Measurements from ENCODE around the gene RTP2. TPM values are rescaled to one million over a fixed set of nuclear protein-coding genes. Genes with fewer than 3 reads are reported as not detected.
A peak's percentile ranks its signal among the peaks of the same experiment; 100 is the strongest.

Gene RTP2
- total RNA-seq, 2 donors from 2014 or later = not detected

GRCh38 chr3:187741403-187742350, 39.3 kb upstream of the RTP2 start:
- peaks cover 36% of the 10 kb centered on the region for H3K4me1 Mint-ChIP-seq
- H3K27me3 Mint-ChIP-seq = no peaks in the 10 kb centered on the region
- H3K36me3 Mint-ChIP-seq (ENCODE audit: low read depth) = peaks cover 88% of the 10 kb centered on the region

GRCh38 chr3:187740421-187741399, 38.4 kb upstream of the RTP2 start:
- H3K27me3 Mint-ChIP-seq = no peaks in the 10 kb centered on the region
- H3K4me3 Mint-ChIP-seq = peak overlapping the region; percentile 100
- peaks cover 42% of the 10 kb centered on the region for H3K4me1 Mint-ChIP-seq
- peak overlapping the region; percentile 100 for H3K27ac Mint-ChIP-seq
- ATAC-seq (replicated peaks) = peak; percentile 8
- H3K36me3 Mint-ChIP-seq (ENCODE audit: low read depth) = peaks cover 91% of the 10 kb centered on the region
- no peaks in the 10 kb centered on the region for H3K9me3 Mint-ChIP-seq

More at GRCh38 chr3:187741403-187742350, 39.3 kb upstream of the RTP2 start:
- Mint-ChIP-seq H3K9me3 (no peaks in the 10 kb centered on the region), H3K27ac (peak overlapping the region; percentile 100), H3K4me3 (peak overlapping the region; percentile 100)
- peak; percentile 20 for ATAC-seq (replicated peaks)

DNA sequence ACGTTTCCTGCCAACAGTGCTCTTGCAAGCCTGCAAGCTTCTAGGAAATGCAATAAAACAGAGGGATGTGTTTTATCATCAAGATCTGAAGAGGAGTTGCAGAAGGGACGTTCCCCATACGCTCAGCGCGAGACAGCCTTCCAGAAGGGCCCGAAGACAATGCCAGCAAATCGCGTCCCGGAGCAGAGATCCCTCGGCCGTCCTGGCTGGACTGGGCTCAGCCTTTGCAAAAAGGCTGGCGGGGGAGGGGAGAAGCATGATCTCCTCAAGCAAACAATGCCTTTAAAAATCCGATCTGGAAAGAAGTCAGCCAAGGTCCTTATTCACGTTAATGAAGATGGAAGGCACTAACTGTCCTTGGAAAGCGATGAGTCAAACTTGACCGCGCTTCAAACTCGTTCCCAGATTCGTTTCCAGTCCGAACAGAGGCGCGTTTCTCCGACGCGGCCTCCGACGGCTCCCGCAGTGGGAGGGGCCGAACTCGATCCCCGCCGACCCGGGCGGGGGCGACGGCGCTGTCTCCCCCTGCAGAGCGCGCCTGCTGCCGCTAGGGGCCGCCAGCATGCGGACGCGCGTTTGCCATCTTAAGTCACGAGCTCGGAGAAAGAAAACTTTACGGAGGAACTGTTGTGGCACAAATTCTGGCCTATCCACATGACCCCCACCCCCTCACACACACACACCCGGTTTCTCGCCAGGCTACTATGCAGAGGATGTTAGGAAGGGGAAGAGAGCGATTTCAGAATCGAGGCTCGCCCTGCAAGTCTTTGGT, 37.4 kb upstream of the RTP2 start:
- H3K4me1 Mint-ChIP-seq = peaks cover 41% of the 10 kb centered on the region
- no peaks in the 10 kb centered on the region for H3K27me3 Mint-ChIP-seq
- H3K9me3 Mint-ChIP-seq = no peaks in the 10 kb centered on the region
- peak; percentile 23 for ATAC-seq (replicated peaks)
- H3K27ac Mint-ChIP-seq = peak overlapping the region; percentile 100
- peak overlapping the region; percentile 100 for H3K4me3 Mint-ChIP-seq
- H3K36me3 Mint-ChIP-seq (ENCODE audit: low read depth) = peaks cover 91% of the 10 kb centered on the region

GRCh38 chr3:187739094-187739560, 36.8 kb upstream of the RTP2 start:
- H3K9me3 Mint-ChIP-seq = no peaks in the 10 kb centered on the region
- peak overlapping the region; percentile 100 for H3K27ac Mint-ChIP-seq
- H3K4me1 Mint-ChIP-seq = peaks cover 41% of the 10 kb centered on the region
- no peaks in the 10 kb centered on the region for H3K27me3 Mint-ChIP-seq
- ATAC-seq (replicated peaks) = peak; percentile 0
- peak overlapping the region; percentile 100 for H3K4me3 Mint-ChIP-seq
- peaks cover 91% of the 10 kb centered on the region for H3K36me3 Mint-ChIP-seq (ENCODE audit: low read depth)

DNA sequence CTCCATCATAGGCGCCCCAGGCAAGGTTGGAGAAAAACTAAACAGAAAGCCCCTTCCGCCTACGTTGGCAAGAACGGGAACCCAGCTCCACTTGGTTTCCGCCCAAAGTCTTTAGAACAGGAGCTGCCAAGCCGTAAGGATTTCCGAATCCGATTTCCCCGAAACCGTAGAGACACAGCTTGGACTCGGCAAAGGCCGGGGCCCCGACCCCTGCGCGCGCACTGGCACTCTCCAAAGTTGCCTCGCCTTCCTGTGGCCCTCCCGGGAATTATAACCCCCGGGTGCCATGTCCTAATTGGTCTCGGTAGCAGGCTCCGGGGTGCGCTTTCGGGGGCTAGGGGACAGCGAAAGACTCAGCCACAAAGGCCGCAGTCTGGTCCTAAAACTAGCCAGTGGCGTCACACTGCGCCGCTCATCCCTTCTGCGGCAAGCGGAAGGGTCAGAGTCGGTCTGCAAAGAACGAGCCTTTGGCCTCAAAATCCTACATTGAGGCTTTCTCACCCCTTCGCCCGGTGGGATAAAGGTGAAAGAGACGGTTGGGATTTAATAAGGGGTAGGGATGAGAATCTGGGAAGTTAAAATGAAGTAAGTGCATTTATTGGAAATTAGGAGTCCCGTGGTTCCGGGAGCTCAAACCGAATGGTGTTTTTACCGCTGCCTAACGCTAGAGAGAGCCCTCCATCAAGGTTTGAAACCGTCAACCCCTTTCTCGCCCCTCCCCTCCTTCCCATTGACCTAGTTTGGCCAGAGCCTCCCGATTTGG, 36.2 kb upstream of the RTP2 start:
- H3K27ac Mint-ChIP-seq = peak overlapping the region; percentile 100
- no peaks in the 10 kb centered on the region for H3K9me3 Mint-ChIP-seq
- H3K4me3 Mint-ChIP-seq = peak overlapping the region; percentile 100
- H3K4me1 Mint-ChIP-seq = peaks cover 41% of the 10 kb centered on the region
- ATAC-seq (replicated peaks) = peak; percentile 34
- H3K36me3 Mint-ChIP-seq (ENCODE audit: low read depth) = peaks cover 91% of the 10 kb centered on the region
- no peaks in the 10 kb centered on the region for H3K27me3 Mint-ChIP-seq

DNA sequence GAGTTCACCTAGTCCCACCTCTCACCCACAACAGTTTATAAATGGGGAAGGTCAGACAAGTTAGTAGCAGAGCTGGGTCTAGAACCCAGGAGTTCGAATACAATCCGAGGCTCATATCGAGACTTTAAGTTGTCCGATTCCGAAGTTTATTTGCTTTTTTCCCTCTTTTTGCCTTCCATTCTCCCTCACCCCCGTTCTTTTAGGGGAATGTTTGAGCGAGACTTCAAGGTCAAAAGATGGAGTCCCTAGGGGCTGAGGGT, 35.6 kb upstream of the RTP2 start:
- H3K9me3 Mint-ChIP-seq = no peaks in the 10 kb centered on the region
- peaks cover 45% of the 10 kb centered on the region for H3K4me1 Mint-ChIP-seq
- peak overlapping the region; percentile 100 for H3K27ac Mint-ChIP-seq
- peak overlapping the region; percentile 100 for H3K4me3 Mint-ChIP-seq
- H3K36me3 Mint-ChIP-seq (ENCODE audit: low read depth) = peaks cover 92% of the 10 kb centered on the region
- no peaks in the 10 kb centered on the region for H3K27me3 Mint-ChIP-seq
- ATAC-seq (replicated peaks) = no peak

DNA sequence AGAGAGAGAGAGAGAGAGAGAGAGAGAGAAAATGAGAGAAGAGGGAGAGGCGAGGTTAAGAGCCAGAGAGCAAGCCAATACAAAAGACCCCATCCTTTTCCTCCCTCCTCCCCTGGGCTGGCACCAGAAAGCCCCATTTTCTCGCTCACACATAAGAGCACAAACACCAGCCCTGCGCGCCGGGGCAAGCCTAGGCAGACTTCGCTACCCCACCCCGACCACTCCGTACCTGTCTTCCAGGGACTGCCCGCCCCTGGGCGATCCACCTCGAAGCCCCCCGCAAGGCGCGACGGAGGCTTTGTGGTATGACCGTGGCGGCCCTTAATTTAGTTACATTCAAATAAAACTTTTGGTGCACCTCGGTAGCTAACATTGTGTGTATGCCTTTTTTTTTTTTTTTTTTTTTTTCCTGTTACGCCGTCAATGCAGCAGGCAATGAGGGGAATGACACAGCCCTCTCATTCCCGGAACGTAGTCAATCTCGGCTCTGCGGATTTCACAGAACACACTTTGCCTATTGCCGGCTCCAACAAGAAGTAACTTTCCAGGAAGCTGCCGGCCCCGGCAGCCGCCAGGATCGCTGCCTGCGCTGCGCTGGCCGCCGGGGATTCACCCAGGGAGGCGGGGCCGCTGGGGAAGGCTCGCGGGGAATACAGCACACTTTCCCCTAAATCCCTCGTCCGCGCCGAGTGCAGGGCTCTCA, 35.2 kb upstream of the RTP2 start:
- H3K4me1 Mint-ChIP-seq = peaks cover 45% of the 10 kb centered on the region
- H3K4me3 Mint-ChIP-seq = peak overlapping the region; percentile 100
- peak; percentile 38 for ATAC-seq (replicated peaks)
- H3K36me3 Mint-ChIP-seq (ENCODE audit: low read depth) = peaks cover 92% of the 10 kb centered on the region
- no peaks in the 10 kb centered on the region for H3K27me3 Mint-ChIP-seq
- H3K27ac Mint-ChIP-seq = peak overlapping the region; percentile 100
- no peaks in the 10 kb centered on the region for H3K9me3 Mint-ChIP-seq

GRCh38 chr3:187737006-187737367, 34.6 kb upstream of the RTP2 start:
- no peak for ATAC-seq (replicated peaks)
- H3K36me3 Mint-ChIP-seq (ENCODE audit: low read depth) = peaks cover 91% of the 10 kb centered on the region
- H3K4me1 Mint-ChIP-seq = peaks cover 43% of the 10 kb centered on the region
- H3K9me3 Mint-ChIP-seq = no peaks in the 10 kb centered on the region
- H3K4me3 Mint-ChIP-seq = peak overlapping the region; percentile 100
- no peaks in the 10 kb centered on the region for H3K27me3 Mint-ChIP-seq
- H3K27ac Mint-ChIP-seq = peak overlapping the region; percentile 100

- Mint-ChIP-seq H3K36me3 (ENCODE audit: low read depth) (peaks cover 91% of the 10 kb centered on the region), H3K4me3 (peak overlapping the region; percentile 100), H3K4me1 (peaks cover 38% of the 10 kb centered on the region), H3K27me3 (no peaks in the 10 kb centered on the region), H3K9me3 (no peaks in the 10 kb centered on the region), H3K27ac (peak overlapping the region; percentile 100)
- ATAC-seq (replicated peaks) = no peak
These were observed 34.1 kb upstream of the RTP2 start for GRCh38 chr3:187736418-187736871.

- no peak for ATAC-seq (replicated peaks)
- Mint-ChIP-seq H3K4me3 (peak overlapping the region; percentile 100), H3K27ac (peak overlapping the region; percentile 100), H3K4me1 (peaks cover 33% of the 10 kb centered on the region), H3K27me3 (no peaks in the 10 kb centered on the region), H3K36me3 (ENCODE audit: low read depth) (peaks cover 91% of the 10 kb centered on the region), H3K9me3 (no peaks in the 10 kb centered on the region)
These were observed 33.5 kb upstream of the RTP2 start for GRCh38 chr3:187735837-187736236.

DNA sequence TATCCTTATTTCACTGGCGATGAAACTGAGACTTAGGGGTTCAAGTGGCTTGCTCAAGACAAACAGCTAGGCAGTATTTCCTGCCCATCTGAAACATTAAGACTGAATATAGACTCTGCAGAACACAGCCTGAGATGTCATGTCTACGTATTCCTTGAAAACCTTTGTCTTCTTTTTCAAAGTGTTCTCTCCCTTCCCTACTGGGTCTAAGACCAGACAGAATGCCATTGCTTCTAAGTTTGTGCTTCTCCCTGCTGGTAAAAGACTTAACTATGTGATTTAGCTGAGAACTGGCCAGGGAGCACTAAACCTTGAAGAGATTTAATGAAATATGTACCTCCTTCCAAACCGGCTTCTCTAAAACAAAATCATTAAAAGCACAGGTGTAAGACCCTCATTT, 33.0 kb upstream of the RTP2 start:
- Mint-ChIP-seq H3K36me3 (ENCODE audit: low read depth) (peaks cover 92% of the 10 kb centered on the region), H3K27ac (peak overlapping the region; percentile 100), H3K4me3 (peak overlapping the region; percentile 100), H3K4me1 (peaks cover 33% of the 10 kb centered on the region), H3K27me3 (no peaks in the 10 kb centered on the region), H3K9me3 (no peaks in the 10 kb centered on the region)
- ATAC-seq (replicated peaks) = no peak

DNA sequence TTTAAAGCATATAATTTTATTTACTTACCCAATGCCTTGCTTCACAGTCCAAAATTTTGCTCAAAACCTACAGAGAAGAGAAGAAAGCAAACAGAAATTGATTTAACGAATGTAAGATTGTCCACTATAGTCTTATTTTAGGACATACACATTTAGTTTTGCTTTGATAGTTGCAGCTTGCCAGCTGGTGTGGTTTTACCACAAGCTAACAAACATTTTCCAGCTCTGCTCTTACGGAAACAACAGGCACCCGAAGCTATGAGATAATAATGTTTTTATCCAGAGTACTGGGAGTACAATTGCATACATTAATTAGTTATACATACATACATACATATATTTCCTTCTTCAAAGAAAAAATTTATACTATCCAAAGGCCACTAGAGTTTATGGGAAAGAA, 32.5 kb upstream of the RTP2 start:
- Mint-ChIP-seq H3K4me3 (no peak overlapping the region), H3K4me1 (peaks cover 33% of the 10 kb centered on the region), H3K27me3 (no peaks in the 10 kb centered on the region), H3K9me3 (no peaks in the 10 kb centered on the region), H3K27ac (no peak overlapping the region), H3K36me3 (ENCODE audit: low read depth) (peaks cover 96% of the 10 kb centered on the region)
- no peak for ATAC-seq (replicated peaks)

DNA sequence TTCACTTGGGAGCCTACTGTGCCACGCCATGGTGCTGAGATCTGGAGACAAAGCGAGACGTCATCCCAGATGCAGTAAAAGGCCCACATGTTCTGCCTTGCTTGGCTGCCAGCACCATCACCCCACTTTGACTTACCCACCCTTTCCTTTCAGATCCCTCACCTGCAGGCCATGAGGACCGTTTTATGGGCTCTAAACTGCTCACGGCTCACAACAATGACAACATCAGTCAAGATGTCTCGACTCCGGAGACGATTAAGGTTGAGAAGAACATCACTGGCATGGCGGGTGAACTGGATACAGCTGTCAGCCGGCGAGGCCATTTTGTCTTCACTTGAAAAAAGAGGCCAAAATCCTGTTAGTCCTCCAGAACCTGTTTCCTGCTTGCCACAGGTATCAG, 31.0 kb upstream of the RTP2 start:
- no peak for ATAC-seq (replicated peaks)
- H3K27ac Mint-ChIP-seq = no peak overlapping the region
- H3K36me3 Mint-ChIP-seq (ENCODE audit: low read depth) = peaks cover 96% of the 10 kb centered on the region
- H3K9me3 Mint-ChIP-seq = no peaks in the 10 kb centered on the region
- no peaks in the 10 kb centered on the region for H3K27me3 Mint-ChIP-seq
- H3K4me3 Mint-ChIP-seq = no peak overlapping the region
- peaks cover 25% of the 10 kb centered on the region for H3K4me1 Mint-ChIP-seq
